Measurements from ENCODE around the gene CYP4F2.
"Not testable (repeated sequence)": the region's sequence is repeated elsewhere in the genome, so short reads cannot be mapped to it uniquely, and the experiment has no call there.

CYP4F2 gene

DNA sequence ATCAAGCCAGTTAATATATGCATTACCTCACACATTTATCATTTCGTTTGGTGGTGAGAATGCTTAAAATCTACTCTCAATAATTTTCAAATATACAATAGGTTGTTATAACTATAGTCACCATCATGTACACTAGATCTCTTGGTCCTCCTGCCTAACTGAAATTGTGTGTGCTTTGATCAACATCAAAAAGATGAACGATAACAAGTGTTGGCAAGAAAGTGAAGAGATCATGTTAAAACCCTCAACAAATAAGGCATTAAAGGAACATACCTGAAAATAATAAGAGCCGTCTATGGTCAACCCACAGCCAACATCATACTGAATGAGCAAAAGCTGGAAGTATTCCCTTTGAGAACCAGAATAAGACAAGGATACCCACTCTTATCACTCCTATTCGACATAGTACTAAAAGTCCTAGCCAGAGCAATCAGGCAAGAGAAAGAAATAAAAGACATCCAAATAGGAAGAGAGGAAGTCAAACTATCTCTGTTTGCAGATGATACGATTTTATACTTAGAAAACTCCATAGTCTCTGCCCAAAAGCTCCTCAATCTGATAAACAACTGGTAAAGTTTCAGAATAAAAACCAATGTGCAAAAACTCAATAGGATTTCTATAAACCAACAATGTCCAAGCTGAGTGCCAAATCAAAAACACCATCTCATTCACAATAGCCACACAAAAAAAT lies 54.5 kb downstream of the CYP4F2 start:
- DNase-seq: no peak

DNA sequence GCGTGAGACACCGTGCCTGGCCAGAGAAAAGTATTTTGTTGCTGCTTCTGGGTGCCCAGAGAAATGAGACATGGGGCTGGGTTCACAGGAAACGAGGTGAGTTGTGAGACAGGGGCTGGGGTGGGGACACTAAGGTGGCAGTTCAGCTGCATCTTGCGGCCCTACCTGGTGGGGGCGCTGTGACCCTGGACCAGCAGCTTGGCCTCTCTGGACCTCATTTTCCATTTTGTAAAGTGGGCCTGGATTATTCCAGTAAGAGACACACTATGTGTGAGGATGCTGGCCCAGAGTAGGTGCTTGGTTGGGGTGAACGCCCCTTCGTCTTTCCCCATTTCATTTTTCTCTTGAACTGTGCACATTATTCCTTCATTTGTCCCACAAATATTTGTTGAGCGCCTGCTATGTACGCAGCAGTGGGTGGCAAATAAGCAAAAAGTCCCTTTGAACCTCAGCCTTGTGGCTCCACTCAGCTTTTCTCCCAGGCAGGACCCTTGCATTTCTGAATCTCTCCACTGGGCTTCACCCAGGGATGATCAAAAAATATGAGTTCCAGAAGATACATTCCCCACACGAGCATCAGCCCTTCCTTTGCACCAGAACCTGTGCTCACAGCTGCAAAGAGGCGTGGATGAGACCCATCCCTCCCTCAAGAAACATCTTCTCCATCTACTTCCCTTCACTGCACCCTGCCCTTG lies 55.9 kb downstream of the CYP4F2 start:
- no peak for DNase-seq

DNA sequence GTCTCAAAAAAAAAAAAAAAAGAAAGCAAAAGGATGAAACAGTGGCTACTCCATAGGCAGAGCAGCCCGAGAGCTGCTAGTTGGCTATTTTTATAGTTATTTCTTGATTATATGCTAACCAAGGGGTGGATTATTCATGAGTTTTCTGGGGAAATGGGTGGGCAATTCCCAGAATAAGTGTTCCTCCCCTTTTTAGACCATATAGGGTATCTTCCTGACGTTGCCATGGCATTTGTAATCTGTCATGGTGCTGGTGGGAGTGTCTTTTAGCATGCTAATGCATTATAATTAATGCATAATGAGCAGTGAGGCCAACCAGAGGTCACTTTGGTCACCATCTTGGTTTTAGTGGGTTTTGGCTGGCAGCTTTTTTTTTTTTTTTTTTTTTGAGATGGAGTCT lies 57.0 kb downstream of the CYP4F2 start:
- DNase-seq: no peak

DNA sequence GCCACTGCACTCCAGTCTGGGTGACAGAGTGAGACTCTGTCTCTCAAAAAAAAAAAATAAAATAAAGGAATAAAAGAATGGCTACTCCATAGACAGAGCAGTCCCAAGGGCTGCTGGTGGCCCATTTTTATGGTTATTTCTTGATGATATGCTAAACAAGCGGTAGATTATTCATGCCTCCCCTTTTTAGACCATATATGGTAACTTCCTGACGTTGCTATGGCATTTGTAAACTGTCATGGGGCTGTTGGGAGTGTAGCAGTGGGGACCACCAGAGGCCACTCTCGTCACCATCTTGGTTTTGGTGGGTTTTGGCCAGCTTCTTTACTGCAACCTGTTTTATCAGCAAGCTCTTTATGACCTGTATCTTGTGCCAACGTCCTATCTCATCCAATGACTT lies 58.0 kb downstream of the CYP4F2 start:
- not testable (repeated sequence) for DNase-seq

DNA sequence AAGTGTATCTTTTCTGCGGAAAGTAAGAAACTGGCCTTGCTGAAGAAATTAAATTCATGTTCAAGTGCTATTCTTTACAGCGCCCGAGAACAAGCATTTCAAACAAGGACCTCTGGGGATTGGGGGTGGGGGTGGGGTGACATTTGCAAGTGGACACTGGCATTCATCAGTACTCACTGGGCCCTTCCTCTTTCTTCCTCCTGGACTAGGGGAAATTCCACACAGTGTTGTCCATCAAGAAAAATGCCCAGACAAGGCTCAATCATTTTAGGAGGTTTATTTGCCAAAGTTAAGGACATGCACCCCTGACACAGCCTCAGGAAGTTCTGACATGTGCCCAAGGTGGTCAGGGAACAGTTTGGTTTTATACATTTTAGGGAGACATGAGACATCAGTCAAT lies 59.5 kb downstream of the CYP4F2 start:
- DNase-seq: no peak

DNA sequence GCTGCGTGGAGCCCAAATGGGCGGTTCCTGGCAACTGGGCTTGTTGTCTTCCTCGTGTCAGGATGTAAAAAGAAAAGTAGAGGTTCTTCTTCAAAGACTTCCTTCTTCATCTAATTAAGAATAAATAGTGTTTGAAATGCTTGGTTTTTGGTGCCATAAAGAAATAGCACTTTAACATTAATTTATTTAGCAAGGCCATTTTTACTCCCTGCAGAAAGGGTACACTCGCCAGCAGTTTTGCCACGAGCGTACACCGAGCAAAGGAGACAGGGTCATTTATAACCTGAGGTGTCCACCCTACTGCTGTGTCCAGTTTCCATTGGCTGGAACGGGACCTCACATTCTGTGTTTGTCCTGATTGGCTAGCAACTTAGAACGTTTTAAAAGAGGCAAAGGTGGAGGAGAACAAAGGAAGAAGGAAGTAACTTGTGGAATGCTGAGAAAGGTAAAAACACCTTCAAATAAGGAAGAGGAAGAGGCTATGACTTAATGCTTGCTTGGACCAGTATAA lies 60.6 kb downstream of the CYP4F2 start:
- DNase-seq: no peak

DNA sequence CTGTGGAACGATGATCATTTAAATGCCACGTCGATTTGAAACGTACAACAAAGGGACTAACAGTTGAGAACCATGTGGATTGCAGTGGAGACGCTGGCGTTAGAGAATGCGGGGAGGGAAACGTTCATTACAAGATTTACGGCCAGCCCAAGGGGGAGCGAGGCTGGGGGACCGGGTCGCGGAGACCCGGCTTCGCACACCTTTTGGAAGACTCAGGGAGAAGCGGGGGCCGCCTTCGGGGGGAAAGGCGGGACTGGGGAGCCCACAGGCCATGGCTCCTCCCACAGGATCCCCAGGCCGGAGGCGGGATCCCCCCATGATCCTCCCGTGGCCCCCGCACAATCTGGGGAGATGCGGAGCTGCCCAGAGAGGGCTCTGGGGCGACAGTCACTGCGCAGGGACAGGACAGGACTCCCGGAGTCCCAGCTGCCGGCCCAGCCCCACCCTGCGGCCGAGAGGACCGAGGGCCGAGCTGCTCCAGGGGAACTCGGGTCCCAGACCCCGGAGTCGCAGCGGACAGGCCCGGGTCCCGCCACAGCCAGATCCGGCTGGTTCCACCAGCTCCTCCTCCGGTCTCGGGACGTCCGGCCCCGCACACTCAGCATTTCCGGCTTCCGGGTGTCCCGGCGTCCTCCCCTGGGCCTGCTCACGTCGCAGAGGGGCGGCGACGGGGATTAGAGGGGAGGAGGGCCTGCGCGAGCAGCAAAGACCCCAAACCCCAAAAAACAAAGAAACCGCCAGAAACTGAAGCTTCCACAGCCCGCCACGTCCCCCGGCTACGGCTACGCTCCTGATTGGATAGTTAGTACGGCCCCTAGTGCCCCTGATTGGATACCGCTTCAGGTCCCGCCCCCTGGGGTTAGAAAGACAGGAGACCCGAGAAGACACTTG lies 61.3 kb downstream of the CYP4F2 start:
- DNase-seq: peak; percentile 89 to 97

DNA sequence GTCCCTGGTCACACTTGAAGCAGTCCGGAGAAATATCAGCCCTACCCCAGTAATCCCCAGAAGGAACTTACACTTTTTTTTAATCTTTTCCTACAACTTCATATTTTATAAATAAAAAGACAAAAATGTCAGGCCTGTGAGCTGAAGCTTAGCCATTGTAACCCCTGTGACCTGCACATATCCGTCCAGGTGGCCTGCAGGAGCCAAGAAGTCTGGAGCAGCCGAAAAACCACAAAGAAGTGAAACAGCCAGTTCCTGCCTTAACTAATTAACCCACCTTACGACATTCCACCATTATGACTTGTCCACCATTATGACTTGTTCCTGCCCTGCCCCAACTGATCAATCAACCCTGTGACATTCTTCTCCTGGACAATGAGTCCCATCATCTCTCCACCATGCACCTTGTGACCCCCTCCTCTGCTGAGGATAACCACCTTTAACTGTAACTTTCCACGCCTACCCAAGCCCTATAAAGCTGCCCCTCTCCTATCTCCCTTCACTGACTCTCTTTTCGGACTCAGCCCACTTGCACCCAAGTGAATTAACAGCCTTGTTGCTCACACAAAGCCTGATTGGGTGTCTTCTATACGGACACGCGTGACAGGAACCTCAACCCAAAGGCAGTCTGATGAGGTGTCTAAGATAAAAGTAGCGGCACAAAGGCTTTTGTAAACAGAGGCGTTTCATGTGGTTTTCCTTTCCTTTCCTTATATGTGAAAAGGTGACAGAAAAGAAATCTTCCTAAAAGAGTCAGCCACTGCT lies 62.1 kb downstream of the CYP4F2 start:
- not testable (repeated sequence) for DNase-seq

DNA sequence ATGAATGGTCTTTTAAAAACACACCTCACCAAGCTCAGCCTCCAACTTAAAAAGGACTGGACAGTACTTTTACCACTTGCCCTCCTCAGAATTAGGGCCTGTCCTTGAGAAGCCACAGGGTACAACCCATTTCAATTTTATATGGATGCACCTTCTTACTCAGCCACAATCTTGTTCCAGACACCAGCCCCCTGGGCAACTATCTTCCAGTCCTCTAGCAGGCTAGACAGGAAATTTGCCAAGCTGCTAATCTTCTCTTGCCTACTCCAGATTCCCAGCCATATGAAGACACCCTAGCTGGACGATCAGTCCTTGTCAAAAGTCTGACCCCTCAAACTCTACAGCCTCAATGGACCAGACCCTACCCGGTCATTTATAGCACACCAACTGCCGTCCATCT lies 63.6 kb downstream of the CYP4F2 start:
- not testable (repeated sequence) for DNase-seq

DNA sequence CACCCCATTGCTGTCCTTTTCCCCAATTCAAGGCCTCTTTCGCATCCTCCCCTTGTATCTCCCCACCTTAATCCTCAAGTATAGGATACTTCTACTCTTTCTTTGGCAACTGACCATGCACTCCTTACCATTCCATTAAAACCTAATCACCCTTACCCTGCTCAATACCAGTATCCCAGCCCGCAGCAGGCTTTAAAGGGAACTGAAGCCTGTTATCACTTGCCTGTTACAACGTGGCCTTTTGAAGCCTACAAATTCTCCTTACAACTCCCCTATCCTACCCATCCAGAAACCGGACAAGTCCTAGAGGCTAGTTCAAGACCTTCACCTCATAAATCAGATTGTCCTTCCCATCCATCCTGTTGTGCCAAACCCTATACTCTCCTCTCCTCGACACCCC lies 66.2 kb downstream of the CYP4F2 start:
- DNase-seq: no peak

DNA sequence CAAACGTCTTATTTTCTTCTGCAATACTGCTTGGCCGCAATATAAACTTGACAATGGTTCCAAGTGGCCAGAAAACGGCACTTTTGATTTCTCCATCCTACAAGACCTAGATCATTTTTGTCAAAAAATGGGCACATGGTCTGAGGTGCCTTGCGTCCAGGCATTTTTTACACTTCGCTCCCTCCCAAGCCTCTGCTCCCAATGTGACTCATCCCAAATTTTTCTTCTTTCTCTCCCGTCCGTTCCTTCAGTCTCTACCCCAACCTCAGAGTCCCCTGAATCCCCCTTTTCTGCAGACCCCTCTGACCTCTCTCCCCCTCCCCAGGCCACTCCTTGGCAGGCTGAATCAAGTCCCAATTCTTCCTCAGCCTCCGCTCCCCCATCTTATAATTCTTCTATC lies 68.1 kb downstream of the CYP4F2 start:
- DNase-seq: no peak

DNA sequence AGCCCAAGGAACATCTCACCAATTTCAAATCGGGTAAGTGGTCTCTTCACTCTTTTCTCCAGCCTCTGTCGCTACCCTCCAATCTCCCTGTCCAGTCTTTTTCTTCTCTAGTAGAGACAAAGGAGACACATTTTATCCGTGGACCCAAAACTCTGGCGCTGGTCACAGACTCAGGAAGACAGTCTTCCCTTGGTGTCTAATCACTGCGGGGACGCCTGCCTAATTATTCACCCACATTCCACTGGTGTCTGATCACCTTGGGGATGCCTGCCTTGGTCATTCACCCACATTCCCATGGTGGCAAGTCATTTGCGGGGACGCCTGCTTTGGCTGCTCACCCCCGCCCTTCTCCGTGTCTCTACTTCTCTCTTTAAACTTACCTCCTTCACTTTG lies 68.6 kb downstream of the CYP4F2 start:
- no peak for DNase-seq

DNA sequence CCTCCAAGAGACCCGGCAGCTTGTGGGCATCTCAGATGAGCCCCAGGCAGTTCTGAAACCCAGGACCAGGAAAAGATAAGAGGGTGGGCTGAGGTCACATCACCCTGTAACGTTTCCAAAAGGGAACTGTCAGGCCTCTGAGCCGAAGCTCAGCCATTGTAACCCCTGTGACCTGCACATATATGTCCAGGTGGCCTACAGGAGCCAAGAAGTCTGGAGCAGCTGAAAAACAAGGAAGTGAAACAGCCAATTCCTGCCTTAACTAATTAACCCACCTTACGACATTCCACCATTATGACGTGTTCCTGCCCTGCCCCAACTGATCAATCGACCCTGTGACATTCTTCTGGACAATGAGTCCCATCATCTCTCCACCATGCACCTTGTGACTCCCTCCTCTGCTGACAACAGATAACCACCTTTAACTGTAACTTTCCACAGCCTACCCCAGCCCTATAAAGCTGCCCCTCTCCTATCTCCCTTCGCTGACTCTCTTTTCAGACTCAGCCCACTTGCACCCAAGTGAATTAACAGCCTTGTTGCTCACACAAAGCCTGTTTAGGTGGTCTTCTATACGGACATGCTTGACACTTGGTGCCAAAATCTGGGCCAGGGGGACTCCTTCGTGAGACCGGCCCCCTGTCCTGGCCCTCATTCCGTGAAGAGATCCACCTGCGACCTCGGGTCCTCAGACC lies 69.1 kb downstream of the CYP4F2 start:
- not testable (repeated sequence) for DNase-seq

DNA sequence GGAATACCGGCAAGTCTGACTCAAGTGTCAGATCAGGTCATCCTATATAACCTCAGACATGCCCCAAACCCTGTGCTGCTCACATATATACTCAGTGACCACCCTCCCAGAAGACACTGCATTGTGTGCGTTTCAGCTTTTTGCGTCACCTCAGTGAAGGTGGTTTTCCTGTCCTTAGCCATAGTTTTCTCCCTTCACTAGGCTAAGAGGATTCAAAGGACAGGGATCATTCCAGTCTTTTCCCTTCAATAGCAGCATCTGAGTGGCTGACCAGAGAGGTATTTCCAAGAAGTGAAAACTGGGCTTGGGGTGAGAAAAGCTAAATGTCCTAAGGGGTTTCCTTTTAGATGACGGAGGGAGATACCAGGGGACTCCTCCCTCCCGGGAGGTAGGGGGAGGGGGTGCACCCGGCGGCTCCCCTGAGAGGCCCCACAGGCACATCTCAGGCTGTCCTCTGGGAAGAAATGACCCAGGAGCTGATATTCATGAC lies 69.7 kb downstream of the CYP4F2 start:
- no peak for DNase-seq
